Right kidney (tissue), 1 donor: ENCODE data around the gene DHODH.

Experiments
- DNase-seq: peaks from one replicate; pipeline ENCODE4 v3.0.0-alpha.2; 2016

The DHODH gene

DNA sequence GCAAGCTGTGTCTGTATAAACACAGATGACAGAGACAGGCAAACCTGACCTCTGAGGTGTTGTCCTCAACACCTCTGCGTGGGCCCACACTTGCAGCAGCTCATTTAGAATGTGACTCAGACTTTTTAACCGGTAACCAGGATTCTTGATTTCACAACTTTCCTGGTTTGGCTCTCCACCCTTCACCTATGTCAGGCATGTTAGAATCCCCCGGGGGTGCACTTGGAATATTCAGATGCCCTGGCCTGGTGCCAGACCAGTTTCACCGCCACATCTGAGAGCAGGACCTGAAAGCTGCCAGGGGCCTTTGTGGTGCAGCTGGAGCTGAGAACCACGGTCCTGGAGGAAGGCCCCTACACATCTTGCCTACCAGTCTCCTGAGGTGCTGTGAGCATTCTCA is 4.8 kb downstream of the DHODH start:
- DNase-seq: no peak

DNA sequence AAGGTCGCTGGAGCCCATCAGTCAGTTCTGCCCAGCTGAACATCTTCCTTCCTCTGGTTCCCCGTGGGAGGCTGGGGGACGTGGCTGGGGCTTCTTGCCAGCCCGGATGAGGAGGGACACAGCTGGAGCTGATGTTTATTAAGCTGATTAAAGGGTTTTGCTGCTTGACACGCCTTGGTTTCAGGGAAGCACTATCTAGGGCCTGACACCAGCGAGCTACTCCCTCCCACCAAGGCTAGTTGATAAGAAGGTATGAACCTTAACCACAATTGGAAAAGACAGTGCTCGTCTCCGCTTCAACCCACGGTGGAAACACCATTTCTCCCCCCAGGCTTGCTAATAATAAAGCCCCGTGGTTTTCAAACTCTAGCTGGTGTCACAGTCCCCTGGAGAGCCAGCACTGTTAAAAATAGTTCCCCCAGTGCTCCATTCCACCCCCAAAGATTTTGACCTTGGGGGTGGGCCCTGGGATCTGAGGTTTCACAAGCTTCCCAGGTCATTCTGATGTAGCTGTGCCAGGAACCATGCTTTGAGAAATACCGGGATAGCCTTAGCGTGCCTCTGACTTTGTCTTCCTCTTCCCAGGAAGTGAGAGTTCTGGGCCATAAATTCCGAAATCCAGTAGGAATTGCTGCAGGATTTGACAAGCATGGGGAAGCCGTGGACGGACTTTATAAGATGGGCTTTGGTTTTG is 5.5 kb downstream of the DHODH start:
- DNase-seq: no peak

DNA sequence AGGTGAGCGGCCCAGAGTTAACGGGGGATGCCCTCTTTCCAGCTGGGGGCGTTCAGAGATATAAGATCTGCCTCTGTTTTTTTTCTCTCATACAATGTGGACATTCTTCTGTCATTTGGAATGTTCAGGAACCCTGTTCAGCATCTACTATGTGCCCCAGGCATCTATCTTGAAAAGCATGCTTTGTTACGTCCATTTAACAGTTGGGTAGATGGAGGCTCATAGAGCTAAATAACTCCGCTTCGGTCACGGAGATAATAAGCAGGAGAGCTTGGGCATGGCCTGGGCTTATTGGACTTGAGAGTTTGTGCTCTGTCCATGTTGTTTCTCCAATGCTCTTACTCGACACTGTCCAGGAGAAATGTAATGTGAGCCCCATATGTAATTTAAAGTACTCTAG is 6.1 kb downstream of the DHODH start:
- DNase-seq: no peak

DNA sequence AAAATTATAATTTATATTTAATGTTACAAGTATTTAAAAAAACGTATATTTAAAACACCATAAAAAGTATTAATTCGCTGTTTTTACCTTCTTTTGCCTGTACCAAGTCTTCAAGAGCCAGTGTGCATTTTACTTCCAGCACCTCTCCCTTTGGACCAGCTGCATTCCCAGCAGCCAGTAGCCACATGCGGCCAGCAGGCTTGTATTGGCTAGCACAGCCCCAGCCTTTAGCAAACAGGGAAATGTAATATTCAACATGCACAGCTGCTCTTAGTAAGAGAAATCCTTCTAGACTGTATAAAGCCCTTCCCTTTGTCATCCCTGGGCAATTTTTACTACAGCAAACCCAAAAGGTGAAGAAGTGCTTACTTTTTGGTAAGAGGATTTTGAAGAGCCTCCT is 6.6 kb downstream of the DHODH start:
- no peak for DNase-seq

DNA sequence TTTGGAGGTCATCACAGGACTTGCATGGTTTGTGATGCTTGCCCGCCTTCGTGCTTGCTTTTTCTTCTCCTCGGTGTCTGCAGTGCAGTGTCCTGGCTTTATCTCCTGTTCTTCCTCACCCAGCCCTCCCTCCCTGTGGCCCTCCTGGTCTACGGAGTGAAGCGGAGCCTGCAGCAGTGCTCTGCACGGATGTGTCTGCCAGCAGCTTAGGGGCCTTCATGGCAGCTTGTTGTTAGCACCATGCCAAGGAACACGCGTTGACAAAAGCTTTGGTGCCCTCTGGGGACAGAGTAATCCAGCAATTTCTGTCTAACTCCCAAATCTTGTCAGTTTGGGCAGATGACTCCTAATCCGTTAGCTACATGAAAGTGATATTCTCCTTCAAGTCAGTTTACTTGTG is 9.9 kb downstream of the DHODH start:
- DNase-seq: no peak

DNA sequence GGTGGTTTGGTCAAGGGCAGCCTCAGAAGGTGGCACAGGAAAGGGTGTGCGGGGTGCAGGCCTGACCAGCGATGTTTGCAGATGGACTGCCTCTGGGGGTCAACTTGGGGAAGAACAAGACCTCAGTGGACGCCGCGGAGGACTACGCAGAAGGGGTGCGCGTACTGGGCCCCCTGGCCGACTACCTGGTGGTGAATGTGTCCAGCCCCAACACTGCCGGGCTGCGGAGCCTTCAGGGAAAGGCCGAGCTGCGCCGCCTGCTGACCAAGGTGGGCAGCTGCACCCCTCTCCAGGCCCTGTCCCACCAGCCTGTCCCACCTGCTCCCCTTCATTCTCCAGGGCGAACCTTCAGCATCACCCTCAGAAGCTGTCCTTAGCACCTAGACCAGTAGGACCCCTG is 12.5 kb downstream of the DHODH start:
- DNase-seq: no peak

DNA sequence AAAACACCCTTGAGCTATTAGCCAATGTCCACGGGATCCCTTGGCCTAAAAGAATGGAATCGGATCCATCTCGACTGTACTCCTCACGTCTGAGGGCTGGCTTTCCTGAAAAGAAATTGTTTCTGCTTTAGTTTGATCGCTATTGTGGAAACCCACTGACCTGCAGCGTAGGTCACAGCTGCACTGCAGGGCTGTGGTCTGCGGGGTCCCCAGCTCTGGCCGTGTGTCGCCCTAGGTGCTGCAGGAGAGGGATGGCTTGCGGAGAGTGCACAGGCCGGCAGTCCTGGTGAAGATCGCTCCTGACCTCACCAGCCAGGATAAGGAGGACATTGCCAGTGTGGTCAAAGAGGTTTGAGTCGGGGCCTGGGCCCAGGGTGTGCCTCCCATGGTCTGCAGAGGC is 13.6 kb downstream of the DHODH start:
- no peak for DNase-seq

DNA sequence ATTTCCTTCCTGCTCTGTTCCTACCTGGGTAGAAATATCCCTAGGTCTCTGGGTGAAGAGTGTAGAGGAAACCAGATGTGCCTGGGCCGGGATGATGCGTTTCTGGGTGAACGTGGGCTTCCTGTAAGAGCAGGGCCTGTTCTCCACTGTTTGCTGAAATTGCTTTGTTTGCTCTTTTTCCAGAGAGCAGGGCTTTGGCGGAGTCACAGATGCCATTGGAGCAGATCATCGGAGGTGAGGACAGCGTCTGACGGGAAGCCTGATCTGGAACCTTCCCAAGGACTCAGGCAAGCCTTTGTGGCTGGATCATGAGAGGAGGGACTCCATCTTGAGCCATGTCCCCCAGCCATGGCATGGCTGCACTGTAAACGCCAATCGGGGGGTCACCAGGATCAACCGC is 15.4 kb downstream of the DHODH start:
- DNase-seq: no peak

DNA sequence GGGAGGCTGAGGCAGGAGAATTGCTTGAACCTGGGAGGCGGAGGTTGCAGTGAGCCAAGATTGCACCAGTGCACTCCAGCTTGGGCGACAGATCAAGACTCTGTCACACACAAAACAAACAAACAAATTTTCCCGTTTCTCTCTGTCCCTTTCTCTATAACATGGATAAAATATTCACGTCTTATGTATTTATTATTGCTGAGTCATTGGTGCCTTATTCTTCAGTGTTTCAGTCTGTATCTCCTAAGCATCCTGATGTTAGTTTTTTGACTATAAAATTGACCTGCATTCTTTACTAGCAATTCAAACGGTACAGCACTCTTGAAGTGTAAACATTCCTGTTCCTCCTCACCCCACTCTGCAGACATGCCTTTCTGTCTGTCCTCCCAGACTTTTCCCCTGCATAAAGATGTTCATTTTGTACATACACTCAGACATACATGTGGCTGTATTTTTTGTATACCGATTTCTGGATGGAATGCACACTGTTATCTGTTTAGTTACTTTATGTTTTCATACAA is 16.4 kb downstream of the DHODH start:
- no peak for DNase-seq

DNA sequence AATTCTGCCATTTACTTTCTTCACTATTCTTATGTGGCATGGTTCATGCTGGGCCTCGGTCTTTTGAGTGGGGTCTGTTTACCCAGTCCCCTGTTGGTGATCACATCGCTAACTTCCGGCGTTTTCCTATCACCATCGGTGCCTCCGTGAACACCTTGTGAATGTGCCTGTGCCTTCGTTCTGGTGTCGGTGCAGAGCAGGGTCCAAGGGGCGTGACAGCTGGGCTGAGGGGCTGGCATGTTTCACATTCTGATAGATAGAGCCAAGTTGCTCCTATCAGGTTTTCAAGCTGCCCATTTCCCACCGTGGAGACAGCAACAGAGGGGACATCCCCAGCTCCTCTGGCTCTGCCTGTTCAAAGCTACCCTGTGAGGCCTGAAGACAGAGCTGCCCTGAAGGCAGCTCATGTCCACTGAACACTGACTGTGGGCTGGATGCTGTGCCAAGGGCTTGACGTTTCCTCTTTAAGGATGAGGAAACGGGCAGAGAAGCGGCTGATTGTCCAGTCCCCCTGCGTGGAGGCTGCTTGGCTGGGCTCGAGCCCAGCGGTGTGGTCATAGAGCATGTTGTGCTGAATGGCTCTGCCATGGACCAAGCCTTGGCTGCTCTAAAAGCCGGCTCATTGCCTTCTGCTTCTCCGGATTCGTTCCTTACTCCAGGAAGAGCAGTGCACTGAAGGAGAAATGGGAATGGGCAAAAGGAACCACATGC is 17.0 kb downstream of the DHODH start:
- DNase-seq: no peak

DNA sequence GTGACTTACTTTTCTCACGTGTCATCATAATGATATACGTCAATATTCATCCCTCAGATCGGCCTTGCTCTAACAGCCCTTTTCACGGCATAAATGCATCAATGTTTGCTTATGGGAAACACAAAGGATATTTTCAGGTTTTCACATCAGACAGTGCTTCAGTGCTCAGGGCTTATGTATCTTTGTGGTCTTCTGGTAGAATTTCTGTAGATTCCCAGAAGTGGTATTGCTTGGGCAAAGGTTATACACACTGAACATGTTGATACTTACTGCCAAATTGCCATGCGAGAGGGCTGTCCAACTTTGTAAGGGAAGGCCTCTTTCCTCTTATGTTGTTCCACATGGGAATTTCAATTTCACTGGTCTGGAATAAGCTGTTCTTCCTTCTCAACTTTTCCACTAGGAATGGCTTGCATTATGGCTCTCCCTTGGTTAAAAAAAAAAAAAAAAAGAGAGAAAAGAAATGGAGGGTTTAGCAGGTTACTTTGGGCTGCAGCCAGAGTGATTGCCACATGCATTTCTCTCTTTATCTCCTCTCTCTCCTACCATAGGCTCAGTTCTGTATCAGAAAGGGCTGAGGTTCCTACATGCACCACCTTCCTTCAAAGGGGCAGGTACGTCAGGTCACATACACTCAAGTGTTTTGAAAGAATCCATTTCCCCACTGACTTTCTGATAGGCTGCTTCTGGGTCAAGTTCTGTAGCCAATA is 19.3 kb downstream of the DHODH start:
- DNase-seq: no peak

DNA sequence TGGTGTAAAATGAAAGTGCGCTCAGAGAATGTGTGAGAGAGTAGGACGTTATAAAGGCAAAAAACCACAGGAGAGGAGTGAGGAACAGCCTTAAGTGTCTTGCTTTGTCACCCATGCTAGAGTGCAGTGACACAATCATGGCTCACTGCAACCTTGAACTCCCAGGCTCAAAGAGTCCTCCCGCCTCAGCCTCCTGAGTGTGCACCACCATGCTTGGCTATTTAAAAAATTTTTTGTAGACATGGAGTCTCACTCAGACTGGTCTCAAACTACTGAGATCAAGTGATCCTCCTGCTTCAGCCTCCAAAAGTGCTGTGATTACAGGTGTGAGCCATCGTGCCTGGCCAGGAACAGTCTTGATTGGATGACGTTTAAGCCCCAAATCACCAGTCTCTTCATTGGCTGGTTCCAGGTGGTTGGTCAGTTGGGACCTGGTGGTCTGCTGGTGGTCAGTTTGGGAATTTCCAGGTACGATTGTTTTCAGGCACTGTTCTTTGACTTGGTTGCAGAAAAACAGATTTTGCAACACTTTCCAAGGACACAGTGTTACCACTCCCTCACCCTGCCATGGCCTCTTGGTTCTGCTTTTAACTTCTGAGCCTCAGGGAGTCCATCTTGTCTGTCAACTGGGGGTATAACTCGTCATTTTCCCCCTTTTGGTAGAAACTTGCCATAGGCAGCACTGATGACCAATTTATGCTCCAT is 21.2 kb downstream of the DHODH start:
- DNase-seq: no peak

DNA sequence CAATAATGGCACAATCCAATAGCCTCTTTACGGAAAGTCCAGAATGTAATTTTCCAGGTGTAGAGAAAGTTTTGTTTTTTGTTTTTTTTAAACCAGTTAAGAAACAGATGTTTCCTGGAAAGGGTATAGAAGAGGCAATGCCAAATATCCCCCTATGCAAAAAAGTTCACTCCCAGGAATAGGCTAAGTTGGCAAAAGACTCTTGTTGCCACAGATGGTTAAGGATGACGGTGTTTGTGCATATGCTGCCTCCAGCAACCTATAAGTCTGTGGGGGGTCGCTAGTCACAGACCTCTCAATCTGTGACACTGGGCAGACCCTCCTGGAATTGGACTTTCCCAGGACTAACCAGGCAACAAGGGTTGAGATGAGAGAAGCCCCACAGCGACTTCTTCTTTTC is 24.9 kb downstream of the DHODH start:
- DNase-seq: no peak

DNA sequence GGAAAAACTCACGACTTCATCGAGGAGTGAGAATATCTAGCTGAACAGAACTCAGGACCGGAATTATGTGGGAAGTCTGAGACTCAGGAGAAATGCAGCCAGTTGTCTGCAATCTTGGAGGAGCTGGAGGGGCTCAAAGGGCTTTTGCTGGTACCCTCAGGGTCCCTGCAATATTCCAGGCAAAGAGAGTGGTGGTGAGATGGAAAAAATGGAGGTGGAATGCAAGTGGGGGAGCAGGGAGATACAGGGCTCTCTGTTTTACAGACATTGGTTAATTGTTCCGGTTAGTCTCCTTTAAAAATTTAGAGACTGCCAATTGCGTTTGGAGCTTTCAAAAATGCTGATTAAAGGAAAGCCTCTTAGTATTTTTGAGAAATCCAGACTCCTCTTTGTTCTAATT is 27.6 kb downstream of the DHODH start:
- no peak for DNase-seq

DNA sequence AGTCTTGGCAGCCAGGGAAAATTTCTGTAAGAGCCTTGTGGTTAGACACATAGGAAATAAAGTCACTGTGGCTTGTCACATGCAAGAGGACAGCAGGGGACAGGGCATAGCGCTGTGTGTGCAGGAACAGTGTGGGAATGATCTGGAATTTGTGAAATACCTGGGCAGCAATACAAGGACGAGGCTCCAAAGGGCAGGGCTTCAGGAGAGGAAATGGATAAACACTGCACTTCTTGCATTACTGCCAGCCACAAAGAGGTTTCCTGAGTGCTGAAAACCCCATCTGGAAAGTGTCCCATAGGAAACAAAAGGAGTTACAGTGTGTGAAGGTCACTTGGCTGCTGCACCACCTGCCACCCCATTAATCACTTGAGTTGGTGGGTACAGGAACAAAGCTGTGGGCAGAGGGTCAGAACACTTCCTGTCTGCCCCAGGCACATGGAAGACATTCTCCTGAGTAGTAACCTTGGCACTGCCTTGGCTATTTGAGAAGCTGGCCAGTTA is 33.7 kb downstream of the DHODH start:
- DNase-seq: peak; percentile 12

DNA sequence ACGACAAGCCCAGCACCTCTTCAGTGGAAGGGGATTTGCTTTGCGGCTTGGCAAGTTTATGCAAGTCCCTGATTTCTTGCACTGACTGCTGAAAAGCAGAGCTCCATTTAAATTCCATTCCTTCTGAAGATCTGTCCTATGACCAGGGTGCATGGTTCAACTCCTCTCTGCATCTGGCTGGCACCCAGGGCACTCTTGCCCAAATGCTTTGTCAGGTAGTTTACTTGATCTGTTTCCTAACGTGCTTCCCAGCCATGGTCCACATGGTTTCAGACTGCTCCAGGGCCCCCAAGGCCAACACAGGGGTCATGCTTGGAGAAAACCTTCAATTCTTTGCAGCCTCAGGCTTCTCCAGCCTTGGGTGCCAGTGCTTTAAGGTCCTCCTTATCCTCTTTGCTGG is 34.5 kb downstream of the DHODH start:
- DNase-seq: no peak

DNA sequence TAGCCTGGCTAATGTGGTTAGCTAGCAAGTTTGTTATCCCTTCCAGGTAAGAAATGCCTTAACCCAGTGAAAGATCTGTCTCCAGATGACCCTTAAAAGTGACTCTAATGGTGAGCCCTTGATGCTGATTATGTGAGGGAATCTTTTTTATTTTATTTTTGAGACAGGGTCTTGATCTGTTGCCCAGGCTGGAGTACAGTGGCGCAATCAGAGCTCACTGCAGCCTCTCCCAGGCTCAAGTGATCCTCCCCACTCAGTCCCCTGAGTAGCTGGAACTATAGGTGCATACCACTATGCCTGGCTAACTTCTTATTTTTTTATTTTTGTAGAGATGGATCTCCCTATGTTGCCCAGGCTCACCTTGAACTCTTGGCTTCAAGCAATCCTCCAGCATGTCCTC is 35.0 kb downstream of the DHODH start:
- no peak for DNase-seq

DNA sequence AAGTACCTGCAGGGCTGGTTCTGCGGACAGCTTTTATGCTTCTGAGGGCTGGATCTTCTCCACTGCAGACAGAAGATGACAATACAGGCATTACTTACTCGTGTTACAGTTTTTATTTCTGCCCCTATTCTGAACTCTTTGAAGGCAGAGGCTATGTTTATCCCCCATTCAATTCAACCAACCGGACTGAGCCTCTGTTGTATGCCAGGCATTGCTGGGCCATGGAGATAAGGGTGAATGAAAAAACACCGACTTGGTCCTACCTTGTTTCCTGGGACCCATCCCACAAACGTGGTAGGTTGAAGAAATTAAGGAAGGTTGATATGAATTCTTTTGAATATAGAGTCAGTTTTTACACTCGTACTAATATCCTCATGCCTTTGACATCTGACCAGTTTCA is 35.8 kb downstream of the DHODH start:
- DNase-seq: no peak

DNA sequence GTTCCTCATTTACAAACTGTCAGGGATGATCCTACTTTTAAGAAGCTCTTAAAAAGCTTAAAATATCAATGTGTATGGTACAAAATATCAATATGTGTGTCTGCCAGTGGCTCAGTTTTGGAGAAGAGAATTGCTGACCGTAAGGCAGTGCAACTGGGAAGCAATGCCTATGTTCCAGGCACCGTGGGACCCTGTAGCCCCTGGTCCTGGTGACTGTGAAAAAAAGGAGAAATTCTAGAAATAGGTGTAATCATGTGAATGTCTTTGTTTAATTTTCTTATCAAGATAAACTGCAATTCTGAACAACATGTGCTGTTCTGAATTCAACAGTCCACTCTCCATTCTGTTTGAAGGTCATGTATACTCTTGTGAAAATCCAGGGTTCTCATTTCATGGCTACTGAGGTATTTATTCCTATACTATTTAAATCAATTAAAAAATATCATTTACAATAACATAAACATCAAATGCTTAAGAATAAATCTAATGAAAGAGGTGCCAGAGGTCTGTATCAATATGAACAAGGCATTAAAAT is 36.3 kb downstream of the DHODH start:
- no peak for DNase-seq

DNA sequence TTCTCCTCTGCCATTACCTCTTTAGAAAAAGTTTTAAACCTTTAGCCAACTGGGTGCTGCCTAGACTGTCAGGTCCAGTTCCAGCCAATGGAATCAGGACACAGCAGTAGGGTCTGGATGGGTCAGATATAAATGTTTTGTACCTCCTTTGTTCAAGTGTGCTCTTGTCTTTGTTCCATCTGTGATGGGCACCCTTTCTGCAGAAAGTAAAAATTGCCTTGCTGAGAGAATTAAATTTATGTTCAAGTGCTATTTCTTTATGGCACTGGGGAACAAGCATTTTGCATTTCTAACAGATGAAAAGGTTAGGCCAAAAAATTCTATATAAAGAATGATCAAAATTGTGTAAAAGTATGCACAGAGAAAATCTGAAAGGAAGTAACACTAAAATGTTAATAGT is 40.6 kb downstream of the DHODH start:
- no peak for DNase-seq

DNA sequence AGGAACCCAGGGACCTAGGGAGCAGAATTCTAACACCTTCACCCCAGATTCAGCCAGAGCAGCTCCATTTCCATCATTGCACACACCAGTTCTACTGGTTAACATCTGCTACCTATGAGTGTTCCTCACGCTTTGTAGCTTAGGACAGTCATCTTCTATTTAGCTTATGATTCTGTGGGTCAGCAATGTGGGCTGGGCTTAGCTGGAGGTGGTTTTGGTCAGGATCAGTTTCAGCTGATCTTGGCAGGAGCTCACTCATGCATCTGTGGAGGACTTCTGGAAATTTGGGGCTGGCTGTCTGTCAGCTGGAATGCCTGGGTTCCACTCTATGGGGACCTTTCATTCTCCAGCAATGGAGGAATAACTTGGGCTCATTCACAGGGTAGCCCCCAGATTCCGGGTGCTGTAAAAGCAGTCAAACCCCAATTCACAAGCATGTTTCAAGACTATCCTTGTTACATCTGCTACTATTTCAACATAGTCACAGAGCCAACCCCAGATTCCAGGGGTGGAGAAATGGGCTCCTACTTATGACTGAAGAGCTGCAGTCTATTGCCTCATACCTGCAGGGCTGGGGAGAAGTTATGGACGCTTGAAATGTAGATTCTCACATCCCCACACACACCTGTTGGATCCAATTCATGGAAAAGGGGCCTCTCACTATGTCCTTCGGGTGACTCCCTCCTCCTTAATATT is 42.4 kb downstream of the DHODH start:
- DNase-seq: no peak

DNA sequence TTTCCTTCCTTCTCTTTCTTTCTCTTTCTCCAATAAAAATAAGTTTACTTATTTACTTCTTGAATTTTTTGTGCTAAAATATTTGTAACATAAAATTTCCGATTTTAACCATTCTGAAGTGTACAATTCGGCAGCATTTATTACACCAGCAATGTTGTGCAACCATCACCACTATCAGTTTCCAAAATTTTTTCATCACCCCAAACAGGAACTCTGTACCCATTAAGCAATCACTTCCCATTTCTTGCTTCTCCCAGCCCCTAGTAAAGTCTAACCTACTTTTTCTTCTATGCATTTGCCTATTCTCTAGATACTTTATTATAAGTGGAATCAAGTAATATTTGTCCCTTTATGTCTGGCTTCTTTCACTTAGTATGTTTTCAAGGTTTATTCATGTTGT is 43.3 kb downstream of the DHODH start:
- DNase-seq: no peak
